GM12801 (cell line): ENCODE results near the gene GALT.

Source experiments
- CTCF ChIP-seq: IDR thresholded peaks from one replicate; pipeline ENCODE4 v1.5.1; 2011; ENCODE audit warnings: control low read depth; ENCODE audit not compliant: insufficient read length; ENCODE audit errors: extremely low read depth

GALT gene

GRCh38 chr9:34637356-34638137 lies 8.9 kb upstream of the GALT start, which contains the start of gene SIGMAR1:
TSS of gene SIGMAR1 (minus strand) at chr9:34637787. CDS start at chr9:34637697, 90 bp downstream.
- TF ChIP-seq CTCF, result no peak

- no peak for TF ChIP-seq CTCF
These were observed 8.4 kb upstream of the GALT start for GRCh38 chr9:34638138-34638445.

GRCh38 chr9:34642679-34643078 lies 3.8 kb upstream of the GALT start:
- TF ChIP-seq CTCF, result no peak

GRCh38 chr9:34644766-34645314 lies 1.6 kb upstream of the GALT start:
- TF ChIP-seq CTCF, result no peak

- no peak for TF ChIP-seq CTCF
These were observed 569 bp downstream of the GALT start for GRCh38 chr9:34647084-34647403.

- TF ChIP-seq CTCF, result no peak
These were observed 1.2 kb downstream of the GALT start for GRCh38 chr9:34647651-34648050.

- TF ChIP-seq CTCF, result no peak
These were observed 2.2 kb downstream of the GALT start for GRCh38 chr9:34648673-34649072.
